ENCODE data around the gene CRYGD.
"Not testable (repeated sequence)": the region's sequence is repeated elsewhere in the genome, so short reads cannot be mapped to it uniquely, and the experiment has no call there.

CRYGD gene

DNA sequence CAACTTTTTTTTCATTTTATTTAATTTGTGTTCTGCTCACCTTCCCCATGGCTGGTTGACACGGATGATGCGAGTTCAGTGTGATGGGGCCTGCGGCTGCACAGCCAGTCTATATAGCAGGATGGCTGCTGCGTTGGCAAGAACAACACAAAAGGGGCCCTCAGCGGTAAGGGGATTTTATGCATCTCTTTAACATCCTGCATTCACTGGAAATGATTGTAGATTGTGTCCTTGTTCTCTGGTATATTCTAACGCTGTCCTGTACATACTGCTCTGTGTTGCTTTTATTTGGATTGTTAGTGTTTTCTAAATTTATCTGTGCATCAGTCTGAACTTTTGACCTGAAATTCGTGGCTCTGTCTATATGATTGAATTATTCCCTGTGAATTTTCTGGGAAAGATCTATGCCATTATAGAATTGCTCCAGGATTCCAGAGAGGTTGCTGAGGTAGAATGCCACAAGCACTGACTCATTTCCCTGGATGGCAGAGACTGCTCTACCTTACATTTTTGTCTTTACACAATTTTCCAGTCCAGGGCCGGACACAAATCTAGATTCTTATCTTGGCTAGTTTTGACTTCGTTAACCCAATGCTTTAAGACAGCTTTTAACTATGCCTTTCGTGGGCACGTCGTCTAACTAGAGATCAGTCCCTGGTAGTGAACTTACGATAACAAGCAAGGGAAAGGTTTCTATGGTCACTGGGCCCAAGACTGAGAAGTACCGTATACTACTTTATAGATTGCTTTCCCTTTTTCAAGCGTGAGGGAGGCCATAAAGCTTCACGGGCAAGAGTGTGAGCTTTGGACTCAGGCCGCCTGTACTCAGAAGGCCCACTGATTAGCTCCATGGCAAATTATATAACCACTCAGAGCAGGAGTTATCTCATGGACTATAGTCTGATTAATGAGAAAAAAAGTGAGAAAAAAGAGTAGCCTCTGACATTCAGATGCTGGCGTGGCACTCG lies 5.7 kb upstream of the CRYGD start, which contains the start of gene CRYGC:
Gene CRYGC (minus strand): TSS at position 85 of the 968 bp plus-strand sequence. CDS start 36 bp downstream, at position 49.
- DNase-seq (ENCODE audit: low read depth) = no peak

GRCh38 chr2:208128136-208128535 lies 3.8 kb upstream of the CRYGD start:
- DNase-seq (ENCODE audit: low read depth) = no peak

DNA sequence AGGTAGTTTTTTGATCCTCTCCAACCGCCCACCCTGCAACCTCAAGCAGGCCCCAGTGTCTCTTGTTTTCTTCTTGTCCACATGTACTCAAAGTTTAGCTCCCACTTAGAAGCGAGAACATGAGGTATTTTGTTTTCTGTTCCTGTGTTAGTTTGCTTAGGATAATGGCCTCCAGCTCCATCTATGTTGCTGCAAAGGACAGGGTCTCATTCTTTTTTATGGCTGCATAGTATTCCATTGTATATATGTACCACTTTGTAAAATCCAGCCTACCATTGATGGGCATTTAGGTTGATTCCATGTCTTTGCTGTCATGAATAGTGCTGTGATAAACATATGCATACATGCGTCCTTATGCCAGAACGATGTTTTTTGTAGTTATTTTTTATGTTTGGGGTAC lies 2.8 kb upstream of the CRYGD start:
- DNase-seq (ENCODE audit: low read depth) = no peak

GRCh38 chr2:208125251-208125650 lies 927 bp upstream of the CRYGD start:
- DNase-seq (ENCODE audit: low read depth) = no peak

- DNase-seq (ENCODE audit: low read depth) = no peak
Measured at GRCh38 chr2:208122248-208122647, 2.1 kb downstream of the CRYGD start.

DNA sequence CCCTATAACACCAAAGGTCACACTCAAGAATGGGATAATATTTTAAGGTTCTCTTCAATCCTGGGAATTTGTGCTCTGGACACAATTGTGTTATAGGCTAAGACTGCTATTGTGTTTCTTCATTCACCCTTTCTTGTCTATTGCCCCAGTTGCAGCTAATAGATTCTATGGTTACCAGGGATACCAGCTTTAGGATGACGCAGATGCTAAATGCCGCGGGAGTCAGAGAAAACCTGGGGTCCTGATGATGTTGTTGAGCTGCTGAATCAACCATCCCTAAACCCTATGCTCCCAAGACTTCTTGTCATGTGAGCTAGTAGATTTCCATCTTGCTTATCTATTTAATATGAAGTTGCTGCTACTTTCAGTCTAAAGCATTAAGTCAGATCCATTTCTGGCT lies 5.4 kb downstream of the CRYGD start:
- DNase-seq (ENCODE audit: low read depth) = no peak

DNA sequence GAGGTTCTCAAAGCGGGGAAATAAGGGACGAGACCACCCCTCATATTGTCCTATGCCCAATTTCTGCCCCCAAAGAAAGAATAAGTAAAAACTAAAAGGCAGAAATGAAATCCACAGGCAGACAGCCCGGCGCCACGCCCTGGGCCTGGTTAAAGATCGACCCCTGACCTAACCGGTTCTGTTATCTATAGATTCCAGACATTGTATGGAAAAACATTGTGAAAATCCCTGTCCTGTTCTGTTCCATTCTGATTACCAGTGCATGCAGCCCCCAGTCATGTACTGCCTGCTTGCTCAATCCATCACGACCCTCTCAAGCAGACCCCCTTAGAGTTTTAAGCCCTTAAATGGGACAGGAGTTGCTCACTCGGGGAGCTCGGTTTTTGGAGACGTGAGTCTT lies 6.9 kb downstream of the CRYGD start:
- not testable (repeated sequence) for DNase-seq (ENCODE audit: low read depth)

DNA sequence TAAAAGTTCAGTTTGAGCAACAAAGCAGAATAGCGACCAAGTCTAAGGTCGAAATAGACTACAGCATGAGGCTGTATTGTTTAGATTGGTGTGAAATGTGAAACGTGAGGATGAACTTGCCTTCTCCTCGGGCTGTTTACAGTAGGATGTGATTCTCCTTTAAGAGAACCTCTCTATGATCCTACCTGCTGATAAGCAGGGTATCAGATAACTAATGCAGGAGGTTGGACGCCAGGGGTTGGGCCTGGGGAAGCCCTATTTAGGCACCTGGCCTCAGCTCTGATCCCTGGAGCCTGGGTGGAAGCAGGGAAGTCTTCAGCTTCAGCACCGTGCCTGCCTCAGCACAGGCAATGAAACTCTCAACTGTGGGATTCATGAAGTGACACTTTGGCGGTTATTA lies 11.4 kb downstream of the CRYGD start:
- no peak for DNase-seq (ENCODE audit: low read depth)

- DNase-seq (ENCODE audit: low read depth) = not testable (repeated sequence)
Measured at GRCh38 chr2:208112273-208112745, 12.0 kb downstream of the CRYGD start.

- DNase-seq (ENCODE audit: low read depth) = no peak
Measured at GRCh38 chr2:208103616-208104015, 20.7 kb downstream of the CRYGD start.

DNA sequence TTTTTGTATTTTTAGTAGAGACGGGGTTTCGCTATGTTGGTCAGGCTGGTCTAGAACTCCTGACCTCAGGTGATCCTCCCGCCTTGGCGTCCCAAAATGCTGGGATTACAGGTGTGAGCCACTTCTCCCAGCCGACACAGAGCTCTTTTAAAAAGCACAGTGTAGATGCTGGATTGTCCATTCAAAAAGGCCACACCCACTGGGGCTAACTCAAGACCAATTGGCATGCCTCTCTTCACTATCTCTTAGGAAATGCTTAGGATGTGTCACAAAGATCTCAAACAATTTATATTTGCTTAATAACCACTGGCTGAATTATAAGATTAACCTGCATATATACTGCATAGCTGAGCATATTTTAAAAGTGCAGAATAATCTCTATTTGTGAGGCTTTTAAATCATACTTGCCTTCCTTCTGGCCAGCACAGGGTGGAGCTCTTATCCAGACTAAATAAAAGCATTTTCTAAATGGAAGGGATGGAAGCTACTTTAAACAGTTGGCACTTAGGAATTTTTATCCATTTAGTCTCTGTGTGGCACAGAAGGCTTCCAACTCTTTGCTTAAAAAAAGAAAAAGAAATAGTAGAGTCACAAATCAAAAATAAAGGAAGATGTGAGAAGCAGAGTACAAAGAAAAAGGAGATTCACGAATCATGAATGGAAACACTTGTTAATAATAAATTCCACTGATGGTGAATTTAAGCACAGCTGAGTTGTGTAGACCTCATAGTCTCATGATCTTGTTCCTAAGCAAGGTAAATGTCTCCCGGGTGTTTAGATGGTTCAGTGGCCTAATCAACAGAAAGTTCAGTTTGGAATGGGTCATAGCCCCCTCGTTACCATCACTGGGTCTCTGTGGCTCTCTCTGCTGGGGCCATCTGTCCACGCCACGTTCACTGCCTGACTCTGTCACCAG lies 22.4 kb downstream of the CRYGD start:
- DNase-seq (ENCODE audit: low read depth) = no peak

DNA sequence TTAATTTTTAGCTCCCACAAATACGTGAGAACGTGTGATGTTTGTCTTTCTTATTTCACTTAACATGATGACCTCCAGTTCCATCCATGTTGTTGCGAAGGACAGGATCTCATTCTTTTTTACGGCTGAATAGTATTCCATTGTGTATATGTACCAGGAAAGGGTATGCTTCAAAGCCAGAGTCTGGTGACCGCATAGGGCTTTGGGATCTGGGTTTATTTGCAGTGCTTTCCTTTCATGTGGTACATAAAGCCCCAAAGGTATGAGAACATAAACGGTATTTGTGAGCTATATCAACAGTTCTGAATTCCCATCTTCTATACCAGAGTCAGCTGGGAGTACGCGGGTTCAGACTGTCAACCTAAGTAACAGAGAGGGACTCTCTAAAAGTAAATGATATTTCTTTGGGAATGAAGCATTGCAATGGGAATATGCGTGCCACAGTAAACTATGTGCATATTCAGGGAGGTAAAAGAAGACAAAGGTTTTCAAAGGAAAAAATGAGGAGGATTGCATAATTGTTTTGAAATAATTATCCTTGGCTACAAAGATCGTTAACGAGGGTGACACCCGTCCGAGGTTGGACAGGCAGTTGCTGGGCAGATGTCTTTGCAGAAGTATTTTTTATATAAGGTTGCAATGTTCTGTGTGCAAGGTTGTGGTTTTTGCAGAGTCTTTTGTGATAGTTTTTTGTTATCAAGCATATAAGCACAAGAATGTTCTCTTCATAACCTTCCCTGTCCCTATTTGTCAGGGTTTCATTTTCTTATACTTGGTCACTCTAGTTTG lies 24.4 kb downstream of the CRYGD start:
- no peak for DNase-seq (ENCODE audit: low read depth)

DNA sequence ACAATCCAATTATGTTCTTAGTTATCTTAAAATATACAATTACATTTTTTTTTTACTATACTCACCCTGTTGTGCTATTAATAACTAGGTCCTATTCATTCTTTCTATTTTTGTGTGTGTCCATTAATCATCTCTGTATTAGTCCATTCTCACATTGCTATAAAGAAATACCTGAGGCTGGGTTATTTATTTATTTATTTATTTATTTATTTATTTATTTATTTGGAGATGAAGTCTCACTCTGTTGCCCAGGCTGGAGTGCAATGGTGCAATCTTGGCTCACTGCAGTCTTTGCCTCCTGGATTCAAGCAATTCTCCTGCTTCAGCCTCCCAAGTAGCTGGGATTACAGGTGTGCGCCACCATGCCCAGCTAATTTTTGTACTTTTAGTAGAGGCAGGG lies 25.6 kb downstream of the CRYGD start:
- DNase-seq (ENCODE audit: low read depth) = not testable (repeated sequence)

DNA sequence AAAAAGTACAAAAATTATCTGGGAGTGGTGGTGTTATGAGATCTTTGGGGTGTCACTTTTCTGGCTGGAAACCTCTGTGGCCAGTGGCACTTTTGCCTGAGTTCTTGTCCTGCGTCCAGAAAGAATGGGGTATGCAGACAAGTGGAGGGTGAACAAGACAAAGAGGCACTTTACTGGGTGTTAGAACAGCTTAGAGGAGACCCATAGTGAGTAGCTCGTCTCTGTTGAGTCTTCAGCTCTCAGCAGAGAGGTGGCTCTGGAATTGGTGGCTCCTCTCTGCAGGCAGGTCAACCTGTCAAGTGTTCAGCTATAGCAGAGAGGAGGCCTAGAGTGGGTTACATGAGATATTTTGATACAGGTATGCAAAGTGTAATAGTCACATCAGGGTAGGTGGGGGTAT lies 26.1 kb downstream of the CRYGD start:
- no peak for DNase-seq (ENCODE audit: low read depth)

- no peak for DNase-seq (ENCODE audit: low read depth)
Measured at GRCh38 chr2:208097801-208098200, 26.5 kb downstream of the CRYGD start.

DNA sequence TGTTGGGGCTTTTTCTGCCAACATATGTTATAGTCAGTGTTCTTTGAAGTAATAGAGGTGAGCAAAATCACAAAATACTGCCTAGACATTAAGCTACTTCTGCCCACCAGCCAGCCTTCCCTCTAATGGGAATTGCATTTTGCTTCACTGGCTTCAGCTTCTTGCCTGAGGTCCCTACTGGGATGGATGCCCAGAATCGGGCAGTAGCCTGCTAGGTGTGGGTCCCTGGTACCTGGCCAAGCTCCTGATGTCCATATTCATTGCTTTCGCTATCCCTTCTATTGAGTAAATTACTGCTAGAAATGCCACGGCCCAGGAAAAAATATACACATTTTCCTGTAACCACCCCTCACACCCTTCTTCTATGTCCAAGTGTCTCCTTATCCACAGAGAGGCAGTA lies 27.0 kb downstream of the CRYGD start:
- DNase-seq (ENCODE audit: low read depth) = no peak

DNA sequence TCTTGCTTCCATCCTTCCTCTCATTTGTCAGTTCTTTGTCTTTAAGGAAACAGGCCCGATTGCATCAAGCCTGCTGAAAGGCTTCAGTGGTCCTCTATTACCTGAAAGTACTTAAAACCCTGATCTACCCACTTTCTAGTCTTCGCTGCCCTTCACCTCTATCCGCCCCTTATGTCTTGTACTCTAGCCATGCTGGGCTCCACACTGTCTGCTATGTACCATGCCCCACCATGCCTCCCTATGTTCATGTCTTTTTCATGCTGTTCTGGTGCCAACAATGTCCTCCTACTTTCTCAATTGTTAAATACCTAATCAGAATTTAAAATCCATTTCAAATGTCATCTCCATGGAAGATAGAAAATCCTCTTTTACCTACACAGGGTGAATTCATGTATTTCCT lies 28.2 kb downstream of the CRYGD start:
- DNase-seq (ENCODE audit: low read depth) = no peak

DNA sequence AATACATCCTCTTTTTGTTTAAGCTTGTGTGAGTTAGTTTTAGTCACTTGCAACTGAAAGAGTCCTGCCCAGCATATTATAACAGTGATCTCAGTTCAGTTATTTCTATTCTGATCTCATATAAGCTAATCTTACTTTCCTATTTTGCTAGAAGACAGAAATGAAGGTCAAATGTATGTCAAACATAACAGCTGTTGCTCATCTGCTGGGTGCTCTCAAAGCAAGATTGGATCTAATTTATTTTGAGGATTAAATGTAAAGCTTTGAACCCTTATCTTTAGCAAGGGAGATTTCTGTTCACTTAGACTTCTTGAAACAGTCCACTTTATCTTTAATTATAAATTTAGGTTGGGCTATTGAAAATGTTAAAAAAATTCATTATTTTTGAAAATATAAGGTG lies 31.2 kb downstream of the CRYGD start:
- no peak for DNase-seq (ENCODE audit: low read depth)

DNA sequence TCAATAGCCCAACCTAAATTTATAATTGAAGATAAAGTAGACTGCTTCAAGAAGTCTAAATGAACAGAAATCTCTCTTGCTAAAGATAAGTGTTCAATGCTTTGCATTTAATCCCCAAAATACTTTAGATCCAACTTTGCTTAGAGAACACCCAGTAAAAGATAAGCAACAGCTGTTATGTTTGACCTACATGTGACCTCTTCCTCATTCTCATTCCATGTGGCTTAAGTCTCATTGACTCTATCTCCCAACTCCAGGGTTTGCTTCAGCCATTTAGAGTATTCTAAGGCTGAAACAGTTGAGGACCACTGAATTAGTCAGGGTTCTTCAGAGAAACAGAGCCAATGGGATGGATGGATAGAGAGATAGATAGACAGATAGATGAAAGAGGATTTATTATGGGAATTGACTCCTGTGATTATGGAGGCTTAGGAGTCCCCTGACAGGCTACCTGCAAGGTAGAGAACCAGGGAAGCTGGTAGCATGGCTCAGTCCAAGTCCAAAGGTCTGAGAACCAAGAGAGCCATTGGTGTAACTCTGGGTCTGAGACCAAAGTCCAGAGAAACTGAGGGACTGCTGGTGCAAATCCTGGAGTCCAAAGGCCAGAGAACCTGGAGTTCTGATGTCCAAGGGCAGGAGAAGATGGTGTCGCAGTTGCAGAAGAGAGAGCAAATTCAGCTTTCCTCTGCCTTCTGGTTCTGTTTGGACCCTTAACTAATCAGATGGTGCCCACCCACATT lies 32.1 kb downstream of the CRYGD start:
- DNase-seq (ENCODE audit: low read depth) = no peak

DNA sequence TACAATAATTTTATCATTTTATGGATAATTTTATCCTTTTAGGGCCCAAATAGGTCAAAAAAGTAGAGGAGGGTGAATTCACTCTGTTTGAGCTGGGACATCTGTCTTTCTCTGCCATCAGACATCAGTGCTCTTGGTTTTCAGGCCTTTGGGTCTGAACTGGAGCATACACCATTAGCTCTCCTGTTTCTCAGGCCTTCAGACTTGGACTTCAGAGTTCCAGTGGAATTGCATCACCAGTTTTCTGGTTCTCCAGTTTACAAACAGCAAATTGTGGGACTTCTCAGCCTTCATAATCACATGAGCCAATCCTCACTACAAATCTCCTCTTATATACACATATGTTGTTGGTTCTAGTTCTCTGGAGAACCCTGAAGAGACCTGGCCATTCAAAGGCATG lies 33.9 kb downstream of the CRYGD start:
- DNase-seq (ENCODE audit: low read depth) = no peak

- DNase-seq (ENCODE audit: low read depth) = no peak
Measured at GRCh38 chr2:208086029-208086428, 38.3 kb downstream of the CRYGD start.

All from activated T-cell treated with anti-CD3 and anti-CD28 coated beads for 24 hours (primary cell).